Stimulated activated CD4-positive, alpha-beta T cell treated with anti-CD3 and anti-CD28 coated beads, Interleukin-12 subunit alpha, Interleukin-12 subunit beta, amount 100 ng/mL, for 24 hours (primary cell): ENCODE results near the gene CREB3L1.

Source experiments
- DNase-seq, 2 experiments: peaks; one replicate each; pipeline ENCODE4 v3.0.0-alpha.2; 2020; ENCODE audit warnings: low read depth in 2 of 2

CREB3L1 gene

GRCh38 chr11:46322759-46323158 lies 45.3 kb downstream of the CREB3L1 start:
- no peak for DNase-seq

DNA sequence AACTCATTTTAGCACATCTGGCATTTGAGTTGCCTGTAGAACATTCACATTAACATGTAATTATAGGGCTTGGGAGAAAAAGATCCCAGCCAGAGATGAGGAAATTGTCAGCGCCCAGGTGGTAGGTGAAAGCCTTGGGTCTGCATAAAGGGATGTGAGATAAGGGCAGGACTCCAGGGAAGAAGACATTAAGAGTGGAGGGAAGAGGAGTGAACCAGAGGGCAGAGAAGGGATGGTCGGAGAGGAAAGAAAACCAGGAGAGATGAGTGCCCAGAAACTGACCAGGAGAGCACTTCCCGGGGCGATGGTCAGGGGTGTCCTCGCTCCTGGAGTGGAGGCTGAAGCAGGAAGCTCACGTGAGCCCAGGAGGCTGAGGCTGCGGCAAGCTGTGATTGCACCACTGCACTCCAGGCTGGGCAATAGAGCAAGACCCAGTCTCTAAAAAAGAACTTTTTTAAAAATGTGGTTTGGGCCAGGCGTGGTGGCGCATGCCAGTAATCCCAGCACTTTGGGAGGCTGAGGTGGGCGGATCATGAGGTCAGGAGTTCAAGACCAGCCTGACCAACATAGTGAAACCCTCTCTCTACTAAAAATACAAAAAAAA lies 49.5 kb downstream of the CREB3L1 start:
- no peak for DNase-seq

DNA sequence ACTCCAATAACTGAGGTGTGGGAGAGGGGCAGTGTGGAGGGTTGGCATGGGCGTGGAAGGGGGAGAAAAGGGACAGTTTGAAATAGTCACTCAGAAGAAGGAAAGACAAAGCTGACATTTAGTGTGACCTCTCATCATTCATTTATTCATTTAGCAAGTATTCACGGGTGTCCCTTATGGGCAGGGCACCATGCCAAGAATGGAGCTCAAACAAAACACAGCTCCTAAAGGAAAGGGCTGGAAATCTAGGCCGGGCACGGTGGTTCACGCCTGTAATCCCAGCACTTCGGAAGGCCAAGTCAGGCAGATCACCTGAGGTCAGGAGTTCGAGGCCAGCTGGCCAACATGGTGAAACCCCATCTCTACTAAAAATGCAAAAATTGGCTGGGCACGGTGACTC lies 50.4 kb downstream of the CREB3L1 start:
- no peak for DNase-seq

- no peak for DNase-seq
Measured at GRCh38 chr11:46330154-46330553, 52.7 kb downstream of the CREB3L1 start.

DNA sequence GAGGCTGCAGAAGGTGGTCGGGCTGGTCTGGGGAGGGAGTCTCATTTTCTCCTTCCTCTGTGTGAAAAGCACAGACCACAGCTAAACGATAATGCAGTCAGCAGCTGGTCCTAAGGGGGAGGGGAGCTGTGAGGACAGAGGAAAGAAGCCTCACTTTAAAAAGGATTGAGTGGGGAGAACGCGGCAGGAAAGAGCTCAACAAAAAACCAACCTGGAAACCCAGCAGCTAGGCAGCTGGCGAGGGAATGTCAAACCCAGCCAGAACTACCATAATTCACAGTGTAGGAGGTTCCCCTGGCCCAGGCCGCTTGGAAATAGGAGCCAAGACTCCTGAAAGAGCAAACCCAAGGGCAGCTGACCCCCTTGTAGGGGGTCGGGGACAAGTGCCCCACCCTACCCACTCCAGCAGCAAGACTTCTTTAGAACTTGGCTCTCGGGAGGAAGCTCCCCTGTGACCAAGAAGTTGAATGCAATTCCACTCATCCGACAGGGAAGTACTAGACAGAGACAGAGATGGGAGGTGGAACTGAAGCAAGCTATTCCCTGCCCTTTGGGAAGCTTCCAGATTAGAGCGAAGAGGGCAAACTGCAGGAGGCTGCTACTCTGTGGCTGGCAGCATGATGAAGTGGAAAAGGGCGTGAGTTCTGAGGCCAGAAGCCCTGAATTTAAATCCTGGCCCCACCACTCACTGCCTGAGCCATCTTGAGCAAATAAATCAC lies 53.3 kb downstream of the CREB3L1 start:
- no peak for DNase-seq

GRCh38 chr11:46331282-46331984 lies 54.0 kb downstream of the CREB3L1 start:
- DNase-seq: no peak

DNA sequence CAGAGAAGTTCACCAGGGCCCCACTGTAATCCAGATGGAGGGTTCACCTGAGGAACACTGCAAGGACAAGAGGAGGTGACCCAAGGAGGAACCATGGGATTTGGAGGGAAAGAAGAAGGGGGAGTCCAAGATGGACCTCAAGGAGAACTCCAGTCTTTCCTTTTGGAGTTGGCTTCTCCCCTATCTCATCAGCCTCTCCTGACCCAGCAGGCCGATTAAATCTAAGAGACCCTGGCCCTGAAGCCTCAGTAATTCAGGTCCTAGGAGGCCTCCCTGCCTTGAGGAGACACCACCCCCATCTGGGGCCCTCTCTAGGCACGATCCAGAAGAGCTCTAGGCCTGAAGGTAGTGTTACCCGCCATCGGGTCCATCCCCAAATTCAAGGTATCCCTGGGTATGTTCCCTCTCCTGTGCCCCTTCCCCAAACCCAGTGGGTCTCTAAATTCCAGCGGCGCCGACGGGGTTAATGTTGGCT lies 54.7 kb downstream of the CREB3L1 start:
- no peak for DNase-seq

DNA sequence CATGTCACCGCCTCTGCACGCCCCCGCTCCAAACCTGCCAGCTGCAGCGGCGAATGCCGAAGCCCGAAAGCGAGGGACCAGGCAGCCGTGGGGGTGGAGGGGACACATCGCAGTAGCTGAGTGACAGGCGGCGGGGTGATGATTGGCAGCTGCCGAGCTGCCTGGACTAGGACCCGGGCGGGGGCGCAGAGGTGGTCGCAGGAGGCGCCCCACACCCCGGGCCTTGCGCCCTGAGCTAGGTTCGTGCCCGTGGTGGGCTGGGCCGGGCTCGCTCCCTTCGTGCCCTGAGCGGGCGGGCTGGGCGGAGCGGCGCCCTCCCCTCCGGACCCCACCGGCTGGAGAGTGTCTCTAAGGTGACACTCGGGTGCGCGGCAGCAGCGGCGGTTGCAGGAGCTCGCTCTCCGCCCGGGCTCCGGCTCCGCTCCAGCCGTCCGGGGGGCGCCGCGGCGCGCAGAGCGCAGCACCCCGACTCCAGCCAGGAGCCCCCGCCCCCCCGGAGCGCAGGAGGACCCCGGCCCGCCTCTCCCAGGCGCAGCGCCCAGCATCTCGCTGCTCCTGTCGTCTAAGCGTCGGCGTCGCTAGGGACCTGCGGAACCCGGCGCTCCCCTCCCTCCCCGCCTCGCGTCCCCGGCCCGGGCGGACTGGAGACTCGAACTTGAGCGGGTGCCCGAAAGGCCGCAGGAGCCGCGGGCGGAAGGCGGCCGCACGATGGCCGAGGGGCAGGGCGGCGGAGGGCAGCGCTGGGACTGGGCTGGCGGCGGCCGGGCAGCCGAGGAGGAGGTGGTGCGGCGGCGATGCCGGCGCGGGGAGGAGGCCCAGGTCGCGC lies 55.3 kb downstream of the CREB3L1 start:
- no peak for DNase-seq

DNA sequence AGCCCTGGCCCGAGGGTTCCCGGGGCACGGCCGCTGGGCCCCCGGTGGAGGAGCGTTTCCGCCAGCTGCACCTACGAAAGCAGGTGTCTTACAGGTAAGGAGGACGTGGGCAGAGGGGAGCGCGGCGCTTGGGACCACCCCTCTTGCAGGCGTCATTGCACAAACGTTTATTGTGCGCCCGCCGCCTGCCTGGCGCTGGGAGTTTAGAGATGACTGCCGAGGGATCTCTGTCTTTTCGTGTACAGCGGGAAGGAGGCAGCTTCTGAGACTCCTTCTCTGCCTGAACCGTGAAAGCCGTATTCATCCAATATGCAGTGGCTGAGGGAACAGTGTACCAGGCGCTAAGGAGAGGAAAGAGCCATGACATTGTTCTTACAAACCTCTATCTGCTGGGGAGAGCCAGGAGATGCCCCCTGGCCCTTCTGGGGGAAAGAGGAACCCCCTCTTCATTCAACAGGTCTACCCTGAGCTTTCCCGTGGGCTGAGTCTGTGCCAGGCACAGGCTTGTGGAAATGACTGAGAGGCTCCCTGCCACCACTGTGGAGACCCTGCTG lies 56.0 kb downstream of the CREB3L1 start:
- DNase-seq: no peak

GRCh38 chr11:46334211-46334610 lies 56.7 kb downstream of the CREB3L1 start:
- no peak for DNase-seq

DNA sequence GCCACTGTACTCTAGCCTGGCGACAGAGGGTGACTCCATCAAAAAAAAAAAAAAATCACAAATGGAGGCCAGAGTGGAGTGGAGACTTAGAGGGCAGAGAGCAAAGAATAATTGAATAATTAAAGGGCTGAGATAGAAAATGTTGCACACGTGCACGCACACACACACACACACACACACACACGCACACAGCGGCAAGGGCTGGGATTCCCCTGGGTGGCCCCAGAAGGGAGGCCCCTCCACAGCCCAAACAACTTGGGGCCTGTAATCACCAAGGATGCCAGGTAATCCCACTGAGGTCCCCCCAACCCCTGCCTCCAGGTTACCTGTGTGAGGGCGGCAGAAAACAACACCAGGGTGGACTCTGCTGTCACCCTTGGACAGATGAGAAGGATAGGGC lies 57.8 kb downstream of the CREB3L1 start:
- no peak for DNase-seq

DNA sequence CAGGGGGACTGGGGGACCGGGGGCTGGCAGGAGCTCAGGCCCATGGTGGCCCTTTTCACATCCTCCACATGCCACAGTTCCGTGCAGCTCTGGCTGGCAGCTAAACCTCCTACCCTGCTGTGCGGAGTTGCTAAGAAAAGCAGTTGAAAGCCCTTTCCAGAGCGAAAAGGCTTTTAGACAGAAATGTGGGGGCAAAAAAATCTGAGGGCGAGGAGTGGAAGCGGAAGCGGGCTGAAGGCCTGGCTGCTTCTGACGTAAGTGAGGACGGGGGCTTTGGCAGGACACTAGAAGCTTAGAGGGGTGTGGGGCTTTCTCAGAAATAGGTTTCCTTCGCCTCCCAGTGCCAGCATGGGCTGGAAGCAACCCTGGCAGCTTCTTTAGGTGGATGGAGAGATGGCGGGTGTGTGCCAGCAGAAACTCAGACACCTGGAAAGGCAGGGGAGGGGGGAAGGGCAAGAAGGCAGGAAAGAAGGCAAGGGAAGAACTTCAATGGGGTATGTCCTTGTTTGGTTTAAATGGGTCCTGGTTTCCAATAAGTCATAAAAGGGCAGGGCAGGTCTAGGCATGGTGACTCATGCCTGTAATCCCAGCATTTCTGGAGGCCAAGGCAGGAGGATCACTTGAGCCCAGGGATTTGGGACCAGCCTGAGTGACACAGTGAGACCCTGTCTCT lies 58.6 kb downstream of the CREB3L1 start:
- no peak for DNase-seq

DNA sequence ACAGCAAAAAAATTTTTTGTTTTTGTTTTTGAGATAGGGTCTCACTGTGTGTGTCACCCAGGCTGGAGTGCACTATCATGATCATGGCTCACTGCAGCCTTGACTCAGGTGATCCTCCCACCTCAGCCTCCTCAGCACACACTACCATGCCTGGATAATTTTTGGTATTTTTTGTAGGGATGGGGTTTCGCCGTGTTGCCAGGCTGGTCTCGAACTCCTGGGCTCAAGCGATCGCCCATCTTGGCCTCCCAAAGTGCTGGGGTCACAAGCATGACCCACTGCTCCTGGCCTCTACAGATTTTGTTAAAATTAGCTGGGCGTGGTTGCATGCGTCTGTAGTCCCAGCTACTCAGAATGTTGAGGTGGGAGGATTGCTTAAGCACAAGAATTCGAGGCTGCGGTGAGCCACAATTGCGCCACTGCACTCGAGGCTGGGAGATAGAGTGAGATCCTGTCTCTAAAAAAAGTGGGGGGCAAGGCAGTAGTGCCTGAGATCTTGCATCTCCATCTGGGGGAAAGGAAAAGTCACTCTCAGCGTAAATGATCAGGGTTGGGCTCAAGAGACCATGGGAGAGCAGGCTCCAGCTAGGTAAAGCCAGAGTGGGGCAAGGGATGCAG lies 59.2 kb downstream of the CREB3L1 start:
- no peak for DNase-seq

DNA sequence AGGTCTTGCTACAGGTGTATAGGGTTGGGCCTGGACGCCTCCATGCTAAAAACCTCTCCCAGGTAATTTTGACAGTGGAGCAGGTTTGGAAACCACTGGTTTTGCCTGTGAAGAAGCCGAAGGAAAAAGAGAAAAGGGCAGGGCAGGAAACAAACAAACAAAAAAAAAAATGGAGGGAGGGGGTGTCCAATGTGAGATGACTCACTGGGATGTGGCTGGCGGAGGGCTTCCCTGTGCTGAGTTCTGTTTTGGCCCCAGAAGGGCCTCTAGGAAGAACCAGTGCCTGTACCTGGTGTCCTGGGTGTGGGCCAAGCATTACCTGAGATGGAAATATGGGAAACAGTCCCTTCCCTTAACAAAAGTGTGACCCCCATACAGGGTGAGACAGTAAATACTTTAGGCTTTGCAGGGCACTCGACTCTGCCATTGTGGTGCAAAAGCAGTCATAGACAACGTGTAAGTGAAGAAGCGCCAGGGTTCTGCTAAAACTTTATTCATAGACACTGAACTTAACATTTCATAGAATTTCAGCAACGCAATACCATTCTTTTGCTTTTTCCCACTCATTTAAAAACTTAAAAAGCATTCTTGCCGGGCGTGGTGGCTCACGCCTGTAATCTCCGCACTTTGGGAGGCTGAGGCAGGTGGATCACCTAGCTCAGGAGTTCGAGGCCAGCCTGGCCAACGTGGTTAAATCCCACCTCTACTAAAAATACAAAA lies 60.3 kb downstream of the CREB3L1 start:
- no peak for DNase-seq

- no peak for DNase-seq
Measured at GRCh38 chr11:46338636-46338987, 61.1 kb downstream of the CREB3L1 start.

GRCh38 chr11:46338988-46339666 lies 61.7 kb downstream of the CREB3L1 start:
- DNase-seq: no peak

DNA sequence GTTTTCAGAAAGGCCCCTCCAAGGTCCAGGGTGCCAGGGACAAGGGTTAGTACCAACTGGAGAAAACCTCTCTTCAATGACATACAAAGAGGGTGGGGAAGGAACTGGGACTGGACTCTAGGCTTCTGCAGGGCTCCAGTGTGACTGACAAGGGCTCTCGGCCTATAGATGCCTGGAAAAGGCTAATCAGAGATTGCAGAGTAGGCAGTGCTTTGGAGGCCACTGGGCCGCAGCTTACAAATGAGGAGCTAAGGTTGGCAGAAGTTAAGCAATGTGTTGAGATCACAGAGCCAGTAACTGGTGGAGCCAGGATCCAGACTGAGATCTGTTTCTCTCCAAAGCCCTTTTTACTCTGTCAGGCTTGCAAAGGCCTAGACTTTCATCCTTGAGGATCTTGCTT lies 62.4 kb downstream of the CREB3L1 start:
- DNase-seq: no peak

GRCh38 chr11:46341454-46341853 lies 64.0 kb downstream of the CREB3L1 start:
- no peak for DNase-seq

GRCh38 chr11:46342239-46342638 lies 64.8 kb downstream of the CREB3L1 start:
- DNase-seq: no peak

DNA sequence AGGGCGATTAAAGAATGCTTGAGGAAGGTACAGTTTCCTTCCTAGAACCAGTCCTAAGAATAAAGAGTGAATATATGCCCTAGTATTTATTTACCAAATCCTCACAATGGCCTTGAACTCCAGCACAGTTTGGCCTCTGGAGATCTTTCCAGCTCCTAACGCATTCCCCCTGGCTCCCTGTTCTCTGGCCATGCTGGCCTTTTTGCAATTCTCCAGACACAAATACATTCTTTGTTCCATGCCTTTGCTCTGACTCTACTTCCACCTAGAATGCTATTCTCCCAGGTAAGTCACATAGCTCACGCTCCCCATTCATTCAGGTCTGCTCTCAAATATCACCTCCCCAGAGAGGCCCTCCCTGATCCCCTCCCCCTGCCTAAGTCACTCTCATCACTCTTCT lies 66.1 kb downstream of the CREB3L1 start:
- DNase-seq: no peak
